ENCODE measurements around the gene SLC26A9. TPM values are rescaled to one million over a fixed set of nuclear protein-coding genes. Genes with fewer than 3 reads are reported as not detected.

Gene SLC26A9
- total and polyA plus RNA-seq, 2 donors (not counting 3 experiments of a cell fraction or from before 2014, with no cell fraction given), result 0.10 to 0.20 TPM

- CTCF ChIA-PET, result interaction anchor here (1.2 to 27.5 kb wide), 2 partner anchors 28 to 59 kb away, joined by 3 to 1606 read pairs; no protein-coding TSS in a partner anchor
- H3K4me3 ChIP-seq (replicated peaks in 1 of 3; ENCODE audit: insufficient read depth in 1 of 3, low read depth in 1 of 3, low read length in 3 of 3), result no peak overlapping the region
- H2AFZ ChIP-seq (ENCODE audit: low read depth, low read length), result no peak overlapping the region
- no peaks in the 10 kb centered on the region for H3K79me2 ChIP-seq (ENCODE audit: control insufficient read depth, insufficient read depth, low read length)
- no peak overlapping the region for H3K9ac ChIP-seq (replicated peaks; ENCODE audit: extremely low read depth, insufficient read depth, low read length)
- H3K27ac ChIP-seq (ENCODE audit: insufficient read depth, low read depth, low read length), result no peak overlapping the region
- H4K20me1 ChIP-seq (replicated peaks; ENCODE audit: control insufficient read depth, extremely low read depth, insufficient read depth, low read length), result no peaks in the 10 kb centered on the region
- TF ChIP-seq JUN (IDR thresholded peaks at IDR 0.05; ENCODE audit: borderline replicate concordance, insufficient read depth, insufficient read length, low read depth), result no peak
- no peak for TF ChIP-seq FOS (IDR thresholded peaks at IDR 0.05; ENCODE audit: borderline replicate concordance, insufficient read depth, low read length)
- no peak for TF ChIP-seq CTCF (IDR thresholded peaks at IDR 0.05; ENCODE audit: extremely low read depth in 1 of 2, insufficient read depth in 1 of 2, low read depth in 1 of 2, low read length in 2 of 2)
- no peak for TF ChIP-seq EZH2 (IDR thresholded peaks at IDR 0.05; ENCODE audit: borderline replicate concordance, low read depth, low read length, severe bottlenecking)
- TF ChIP-seq MYC (IDR thresholded peaks at IDR 0.05; ENCODE audit: low read depth, low read length), result no peak
- TF ChIP-seq MAX (IDR thresholded peaks at IDR 0.05; ENCODE audit: insufficient read depth, insufficient read length), result no peak
- H3K9me3 ChIP-seq (replicated peaks; ENCODE audit: control insufficient read depth, insufficient read depth, low read length), result no peaks in the 10 kb centered on the region
- intact Hi-C loops (cut with micrococcal nuclease), result no loop called here
- no peaks in the 10 kb centered on the region for H3K27me3 ChIP-seq (ENCODE audit: control insufficient read depth in 2 of 2, insufficient read depth in 2 of 2, low read length in 2 of 2)
- no peaks in the 10 kb centered on the region for H3K9me1 ChIP-seq (replicated peaks; ENCODE audit: control insufficient read depth, extremely low read depth, insufficient read depth, low read length)
- dilution Hi-C loops (cut with MboI; ENCODE audit: extremely low pct_ligation_motif_present, low sequenced_read_pairs), result no loop called here
- POLR2A ChIA-PET, result no interaction called here
- H3K4me1 ChIP-seq (ENCODE audit: control insufficient read depth, extremely low read depth, insufficient read depth, low read length), result no peaks in the 10 kb centered on the region
- no peak for DNase-seq (ENCODE audit: low read depth, low spot score)
- no TSS peak for BruUV-seq (replicated peaks)
- FAIRE-seq, result no peak
- H3K4me2 ChIP-seq (ENCODE audit: insufficient read depth, low read length), result no peak overlapping the region
- no peaks in the 10 kb centered on the region for H3K36me3 ChIP-seq (ENCODE audit: control insufficient read depth in 2 of 2, extremely low read depth in 1 of 2, insufficient read depth in 2 of 2, low read length in 2 of 2)
Measured at GRCh38 chr1:205922314-205922713, 20.9 kb downstream of the SLC26A9 start.
